Upper lobe of right lung (tissue), 1 donor: ENCODE measurements around the gene PPP1R13B. TPM values are rescaled to one million over a fixed set of nuclear protein-coding genes. Genes with fewer than 3 reads are reported as not detected.

Experiments used
- ATAC-seq: fragments of 200-7000 bp; cut with Tn5 transposase; one replicate; pipeline ENCODE4 v1.9.1; 2020; ENCODE audit warnings: mild to moderate bottlenecking, moderate library complexity
- DNase-seq: peaks from one replicate; pipeline ENCODE4 v3.0.0-alpha.2; 2020
- H3K27ac ChIP-seq: fragments of 200-600 bp; one replicate; pipeline ENCODE4 v1.8.0; 2022
- H3K27me3 ChIP-seq: fragments of 200-600 bp; one replicate; pipeline ENCODE4 v1.8.0; 2022; ENCODE audit warnings: mild to moderate bottlenecking
- H3K36me3 ChIP-seq: fragments of 200-600 bp; one replicate; pipeline ENCODE4 v1.8.0; 2022
- H3K4me1 ChIP-seq: fragments of 200-600 bp; one replicate; pipeline ENCODE4 v1.8.0; 2022
- H3K4me3 ChIP-seq: fragments of 200-600 bp; one replicate; pipeline ENCODE4 v1.8.0; 2022; ENCODE audit warnings: mild to moderate bottlenecking
- H3K9me3 ChIP-seq: fragments of 200-600 bp; one replicate; pipeline ENCODE4 v1.8.0; 2022
- intact Hi-C: fragments of 100-400 bp; cut with DNase I; formaldehyde crosslinking; loops from one replicate; pipeline ENCODE4 v1.11.0; 2022
- total RNA-seq: library from RNA; stranded (reverse); fragmentation: NEBNext Ultra II Directional; extraction: Animal tissue kit (Norgen Biotek cat#: 25700); gene quantifications from one replicate; pipeline ENCODE4 v1.2.1, GENCODE V29; 2021
- TF ChIP-seq, protein P1 (sequence below): fragments of 200-600 bp; IDR thresholded peaks from one replicate; pipeline ENCODE4 v1.8.0; 2022; ENCODE audit warnings: antibody characterized with exemption
- donor health status: DM: no; HTN: yes; CAD: no; lungs with severe emphysema.

The PPP1R13B gene
- total RNA-seq, 1 donor from 2014 or later = 78.5 TPM

GRCh38 chr14:103707329-103708263 is 139.8 kb downstream of the PPP1R13B start:
- DNase-seq (no peak), ATAC-seq (no peak)
- Histone ChIP-seq H3K27ac (no peak overlapping the region), H3K9me3 (no peaks in the 10 kb centered on the region), H3K36me3 (peaks cover 15% of the 10 kb centered on the region), H3K27me3 (no peaks in the 10 kb centered on the region), H3K4me3 (no peak overlapping the region), H3K4me1 (peaks cover 30% of the 10 kb centered on the region)
- TF ChIP-seq, protein P1, sequence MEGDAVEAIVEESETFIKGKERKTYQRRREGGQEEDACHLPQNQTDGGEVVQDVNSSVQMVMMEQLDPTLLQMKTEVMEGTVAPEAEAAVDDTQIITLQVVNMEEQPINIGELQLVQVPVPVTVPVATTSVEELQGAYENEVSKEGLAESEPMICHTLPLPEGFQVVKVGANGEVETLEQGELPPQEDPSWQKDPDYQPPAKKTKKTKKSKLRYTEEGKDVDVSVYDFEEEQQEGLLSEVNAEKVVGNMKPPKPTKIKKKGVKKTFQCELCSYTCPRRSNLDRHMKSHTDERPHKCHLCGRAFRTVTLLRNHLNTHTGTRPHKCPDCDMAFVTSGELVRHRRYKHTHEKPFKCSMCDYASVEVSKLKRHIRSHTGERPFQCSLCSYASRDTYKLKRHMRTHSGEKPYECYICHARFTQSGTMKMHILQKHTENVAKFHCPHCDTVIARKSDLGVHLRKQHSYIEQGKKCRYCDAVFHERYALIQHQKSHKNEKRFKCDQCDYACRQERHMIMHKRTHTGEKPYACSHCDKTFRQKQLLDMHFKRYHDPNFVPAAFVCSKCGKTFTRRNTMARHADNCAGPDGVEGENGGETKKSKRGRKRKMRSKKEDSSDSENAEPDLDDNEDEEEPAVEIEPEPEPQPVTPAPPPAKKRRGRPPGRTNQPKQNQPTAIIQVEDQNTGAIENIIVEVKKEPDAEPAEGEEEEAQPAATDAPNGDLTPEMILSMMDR = no peak
- intact Hi-C loops = no loop called here

DNA sequence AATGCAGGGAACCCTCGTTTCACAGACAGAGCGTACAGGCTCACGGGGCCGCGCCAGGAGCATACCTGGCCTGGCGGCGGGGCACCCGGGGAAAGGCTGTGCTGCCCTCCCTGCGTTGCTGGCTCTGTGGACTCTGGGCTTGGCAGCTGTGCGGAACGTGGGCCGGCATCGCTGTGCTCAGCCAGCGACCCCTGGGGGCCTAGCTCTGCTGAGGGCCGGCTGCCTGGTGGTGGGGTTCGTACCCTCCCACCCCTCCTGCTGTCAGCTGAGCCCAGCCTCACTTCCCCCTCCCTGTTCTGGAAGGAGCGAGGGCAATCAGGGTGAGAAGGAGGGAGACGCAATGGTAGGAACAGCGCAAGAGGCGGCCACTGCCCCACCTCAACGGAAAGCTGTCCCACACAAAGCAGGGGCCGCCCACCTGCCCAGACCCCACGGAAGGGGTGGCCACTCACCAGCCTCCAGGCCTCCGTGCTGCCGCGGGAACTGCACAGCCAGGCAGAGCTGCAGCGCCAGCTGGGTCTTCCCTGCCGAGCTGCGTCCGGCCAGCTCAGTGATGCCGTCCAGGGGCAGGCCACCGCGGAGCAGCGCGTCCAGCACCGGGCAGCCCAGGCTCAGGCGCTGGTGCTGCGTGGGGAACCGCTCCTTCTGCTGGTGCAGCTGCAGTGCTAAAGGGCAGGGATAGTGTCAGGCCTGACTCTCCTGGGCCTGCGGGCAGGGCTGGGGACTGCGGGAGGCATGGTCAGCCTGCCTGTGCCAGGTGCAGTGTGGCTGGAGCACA is 140.6 kb downstream of the PPP1R13B start:
- peaks cover 23% of the 10 kb centered on the region for H3K36me3 ChIP-seq
- H3K9me3 ChIP-seq = no peaks in the 10 kb centered on the region
- DNase-seq (no peak), ATAC-seq (no peak)
- H3K27ac ChIP-seq = no peak overlapping the region
- intact Hi-C loops = no loop called here
- no peak overlapping the region for H3K4me3 ChIP-seq
- TF ChIP-seq, protein P1 = no peak
- no peaks in the 10 kb centered on the region for H3K27me3 ChIP-seq
- peaks cover 23% of the 10 kb centered on the region for H3K4me1 ChIP-seq

- intact Hi-C loops = no loop called here
- peak; percentile 31 for ATAC-seq
- H3K27ac ChIP-seq = peak overlapping the region; percentile 81
- no peaks in the 10 kb centered on the region for H3K9me3 ChIP-seq
- no peaks in the 10 kb centered on the region for H3K27me3 ChIP-seq
- no peak overlapping the region for H3K4me3 ChIP-seq
- DNase-seq = peak; percentile 72
- H3K36me3 ChIP-seq = peaks cover 34% of the 10 kb centered on the region
- peaks cover 19% of the 10 kb centered on the region for H3K4me1 ChIP-seq
- TF ChIP-seq, protein P1 = no peak
These were observed 141.7 kb downstream of the PPP1R13B start for GRCh38 chr14:103705504-103706284.

GRCh38 chr14:103705118-103705503 is 142.3 kb downstream of the PPP1R13B start:
- Histone ChIP-seq H3K9me3 (no peaks in the 10 kb centered on the region), H3K4me1 (peaks cover 19% of the 10 kb centered on the region), H3K27ac (peak overlapping the region; percentile 81), H3K4me3 (no peak overlapping the region), H3K36me3 (peaks cover 37% of the 10 kb centered on the region), H3K27me3 (no peaks in the 10 kb centered on the region)
- intact Hi-C loops = no loop called here
- ATAC-seq (peak; percentile 84), DNase-seq (peak; percentile 92)
- TF ChIP-seq, protein P1 = no peak

GRCh38 chr14:103704708-103705107 is 142.7 kb downstream of the PPP1R13B start:
- intact Hi-C loops = no loop called here
- DNase-seq (no peak), ATAC-seq (no peak)
- H3K27ac ChIP-seq = peak overlapping the region; percentile 81
- H3K27me3 ChIP-seq = no peaks in the 10 kb centered on the region
- H3K4me3 ChIP-seq = no peak overlapping the region
- H3K9me3 ChIP-seq = no peaks in the 10 kb centered on the region
- peaks cover 19% of the 10 kb centered on the region for H3K4me1 ChIP-seq
- peaks cover 41% of the 10 kb centered on the region for H3K36me3 ChIP-seq
- TF ChIP-seq, protein P1 = no peak
